GM12865 (cell line): ENCODE results near the gene PDCD10.

Experiments used
- DNase-seq: peaks from one replicate; pipeline ENCODE4 v3.0.0; 2010; ENCODE audit warnings: low read depth
- H3K4me3 ChIP-seq: 2 replicates; pipeline ENCODE4 v1.5.1; 2011; ENCODE audit warnings: mild to moderate bottlenecking, low read depth, low read length, control low read depth
- TF ChIP-seq, protein P1 (sequence below): IDR thresholded peaks from 2 replicates; pipeline ENCODE4 v1.5.1; 2011; ENCODE audit warnings: low read length, control low read depth, low read depth, inconsistent platforms; ENCODE audit not compliant: insufficient read depth; ENCODE audit errors: missing control alignments

The PDCD10 gene

DNA sequence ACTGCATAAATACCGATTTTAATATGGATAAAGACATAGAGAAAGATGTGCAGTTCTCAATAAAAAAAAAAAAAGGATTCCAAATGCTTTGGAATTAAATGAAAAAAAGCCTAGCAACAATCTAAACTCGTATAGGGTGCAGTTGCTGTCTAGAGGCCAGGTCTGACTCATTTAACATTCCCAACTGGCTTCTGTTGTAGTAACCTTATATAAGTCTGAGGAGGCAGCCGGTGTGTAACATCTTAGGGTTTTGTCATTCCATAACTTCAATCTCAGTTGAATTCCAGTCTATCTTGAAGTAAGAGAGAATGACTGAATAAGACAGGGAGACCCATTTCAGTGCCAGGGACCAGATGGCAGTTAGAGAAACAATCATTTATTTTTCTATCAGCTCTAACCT lies 6.5 kb downstream of the PDCD10 start:
- H3K4me3 ChIP-seq = no peak overlapping the region
- TF ChIP-seq, protein P1, sequence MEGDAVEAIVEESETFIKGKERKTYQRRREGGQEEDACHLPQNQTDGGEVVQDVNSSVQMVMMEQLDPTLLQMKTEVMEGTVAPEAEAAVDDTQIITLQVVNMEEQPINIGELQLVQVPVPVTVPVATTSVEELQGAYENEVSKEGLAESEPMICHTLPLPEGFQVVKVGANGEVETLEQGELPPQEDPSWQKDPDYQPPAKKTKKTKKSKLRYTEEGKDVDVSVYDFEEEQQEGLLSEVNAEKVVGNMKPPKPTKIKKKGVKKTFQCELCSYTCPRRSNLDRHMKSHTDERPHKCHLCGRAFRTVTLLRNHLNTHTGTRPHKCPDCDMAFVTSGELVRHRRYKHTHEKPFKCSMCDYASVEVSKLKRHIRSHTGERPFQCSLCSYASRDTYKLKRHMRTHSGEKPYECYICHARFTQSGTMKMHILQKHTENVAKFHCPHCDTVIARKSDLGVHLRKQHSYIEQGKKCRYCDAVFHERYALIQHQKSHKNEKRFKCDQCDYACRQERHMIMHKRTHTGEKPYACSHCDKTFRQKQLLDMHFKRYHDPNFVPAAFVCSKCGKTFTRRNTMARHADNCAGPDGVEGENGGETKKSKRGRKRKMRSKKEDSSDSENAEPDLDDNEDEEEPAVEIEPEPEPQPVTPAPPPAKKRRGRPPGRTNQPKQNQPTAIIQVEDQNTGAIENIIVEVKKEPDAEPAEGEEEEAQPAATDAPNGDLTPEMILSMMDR = no peak
- no peak for DNase-seq

DNA sequence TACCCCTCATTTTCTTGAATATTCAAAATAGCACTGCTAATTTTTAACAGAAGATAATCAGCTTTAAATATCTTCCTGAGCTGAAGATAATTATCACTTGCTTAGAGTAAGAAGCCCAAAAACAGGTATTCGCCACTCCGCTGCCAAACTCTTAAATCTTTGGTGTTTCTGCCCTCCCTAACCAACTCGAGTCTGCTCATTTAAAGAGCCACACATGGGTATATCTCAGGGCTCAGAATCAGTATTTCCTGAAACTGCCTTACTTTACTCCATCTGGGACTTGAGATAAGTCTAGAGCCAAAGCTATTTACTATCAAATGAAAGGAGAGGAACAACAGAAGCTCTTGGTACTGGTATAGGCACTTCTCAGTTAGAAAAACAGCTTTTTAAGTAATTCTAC lies 10.8 kb downstream of the PDCD10 start:
- no peak overlapping the region for H3K4me3 ChIP-seq
- no peak for DNase-seq
- TF ChIP-seq, protein P1 = no peak

DNA sequence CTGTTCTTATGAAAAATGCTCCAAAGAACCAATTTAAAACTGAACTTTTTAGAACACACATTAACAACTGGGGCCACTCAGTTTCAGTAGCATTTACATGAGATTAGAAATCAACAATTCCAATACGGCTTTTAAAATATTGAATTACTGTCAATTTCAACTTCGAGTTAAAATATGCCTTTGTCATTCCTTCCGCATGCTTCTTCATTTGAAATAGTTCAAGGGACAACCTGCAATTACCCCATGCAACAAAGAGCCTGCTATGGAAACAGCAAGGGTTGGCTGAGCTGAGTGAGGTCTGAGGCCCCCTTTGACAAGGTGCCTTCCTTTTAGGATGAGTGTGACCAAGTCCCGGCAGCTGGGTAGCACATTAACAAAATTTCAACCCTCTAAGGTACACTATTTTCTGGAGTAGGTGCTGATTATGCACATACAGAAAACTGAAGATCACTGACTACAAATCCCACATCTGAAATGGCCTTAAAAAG lies 11.6 kb downstream of the PDCD10 start:
- H3K4me3 ChIP-seq = no peak overlapping the region
- DNase-seq = no peak
- TF ChIP-seq, protein P1 = no peak

DNA sequence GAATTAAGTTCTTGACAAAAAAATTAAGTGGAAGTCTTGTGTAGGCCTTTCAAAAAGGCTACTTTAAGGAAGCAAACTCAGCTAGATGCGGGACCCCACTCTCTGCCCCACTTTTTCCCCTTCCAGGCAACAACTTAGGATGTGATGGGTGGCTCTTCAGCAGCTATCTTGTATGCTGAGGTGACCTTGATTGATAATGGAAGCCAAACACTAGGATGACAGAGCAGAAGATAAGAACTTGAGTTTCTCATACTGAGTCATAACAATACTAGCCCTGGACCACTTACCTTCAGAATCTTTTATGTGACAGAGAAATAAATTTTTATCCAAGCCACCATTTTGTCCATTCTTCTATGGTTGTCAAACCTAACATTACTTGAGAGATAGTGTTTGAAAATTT lies 16.1 kb downstream of the PDCD10 start:
- DNase-seq = no peak
- TF ChIP-seq, protein P1 = no peak
- no peak overlapping the region for H3K4me3 ChIP-seq

DNA sequence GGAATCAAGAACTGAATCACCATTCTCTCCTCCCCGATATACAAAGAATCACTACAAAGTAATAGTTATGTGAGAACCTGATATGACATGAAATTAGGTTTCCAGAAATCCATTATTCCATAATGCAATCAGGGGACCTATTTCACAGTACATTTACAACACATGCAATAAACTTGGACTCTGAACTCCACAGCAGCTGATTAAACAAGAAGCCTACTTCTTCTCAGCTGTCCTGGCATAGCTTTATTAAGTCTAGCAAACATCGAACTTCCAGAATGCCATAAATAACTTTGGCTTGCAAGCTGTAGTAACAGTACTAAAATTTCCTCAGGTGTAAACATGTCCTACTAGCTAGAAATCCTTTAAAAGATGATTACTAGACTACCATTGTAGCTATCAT lies 17.8 kb downstream of the PDCD10 start:
- no peak for DNase-seq
- no peak overlapping the region for H3K4me3 ChIP-seq
- TF ChIP-seq, protein P1 = no peak

DNA sequence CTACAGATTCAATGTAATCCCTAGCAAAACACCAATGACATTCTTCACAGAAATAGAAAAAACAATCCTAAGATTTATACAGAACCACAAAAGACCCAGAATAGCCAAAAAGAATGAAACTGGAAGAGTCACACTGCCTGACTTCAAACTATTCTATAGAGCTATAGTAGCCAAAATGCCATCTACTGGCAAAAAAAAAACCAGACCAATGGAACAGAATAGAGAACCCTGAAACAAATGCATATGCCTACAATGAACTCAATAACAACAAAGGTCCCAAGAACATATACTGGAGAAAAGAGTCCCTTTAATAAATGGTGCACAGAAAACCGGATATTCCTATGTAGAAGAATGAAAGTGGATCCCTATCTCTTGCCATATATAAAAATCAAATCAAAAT lies 19.8 kb downstream of the PDCD10 start:
- TF ChIP-seq, protein P1 = no peak
- no peak for DNase-seq
- H3K4me3 ChIP-seq = no peak overlapping the region

DNA sequence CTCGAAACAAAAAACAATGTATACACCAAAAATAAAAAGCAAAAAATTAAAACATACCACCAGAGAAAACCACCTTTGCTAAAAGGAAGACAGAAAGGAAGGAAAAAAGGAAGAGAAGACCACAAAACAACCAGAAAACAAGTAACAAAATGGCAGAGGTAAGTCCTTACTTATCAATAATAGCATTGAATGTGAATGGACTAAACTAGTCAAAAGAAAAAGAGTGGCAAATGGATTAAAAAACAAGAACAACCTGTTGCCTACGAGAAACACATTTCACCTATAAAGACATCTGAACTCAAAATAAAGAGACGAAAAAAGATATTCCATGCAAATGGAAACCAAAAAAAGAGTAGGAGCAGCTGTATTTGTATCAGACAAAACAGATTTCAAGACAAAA lies 22.2 kb downstream of the PDCD10 start:
- TF ChIP-seq, protein P1 = no peak
- no peak overlapping the region for H3K4me3 ChIP-seq
- no peak for DNase-seq
